ENCODE data around the gene NMS. TPM values are rescaled to one million over a fixed set of nuclear protein-coding genes. Genes with fewer than 3 reads are reported as not detected.

NMS gene
- total RNA-seq, 1 donor from 2014 or later, result not detected

DNA sequence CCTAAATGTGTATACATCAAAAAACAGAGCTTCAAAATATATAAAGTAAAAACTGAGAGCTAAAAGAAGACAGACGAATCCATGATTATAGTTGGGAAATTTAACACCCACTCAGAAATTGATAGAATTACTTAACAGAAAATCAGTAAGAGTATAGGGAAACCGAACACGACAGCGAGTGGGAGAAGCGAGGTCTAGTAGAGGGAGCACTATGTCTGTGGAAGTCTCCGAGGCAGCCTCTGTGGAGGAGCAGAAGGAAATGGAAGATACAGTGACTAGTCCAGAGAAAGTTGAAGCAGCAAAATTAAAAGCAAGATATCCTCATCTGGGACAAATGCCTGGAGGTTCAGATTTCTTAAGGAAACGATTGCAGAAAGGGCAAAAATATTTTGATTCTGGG, 38.8 kb downstream of the NMS start:
- TF ChIP-seq, protein P1, sequence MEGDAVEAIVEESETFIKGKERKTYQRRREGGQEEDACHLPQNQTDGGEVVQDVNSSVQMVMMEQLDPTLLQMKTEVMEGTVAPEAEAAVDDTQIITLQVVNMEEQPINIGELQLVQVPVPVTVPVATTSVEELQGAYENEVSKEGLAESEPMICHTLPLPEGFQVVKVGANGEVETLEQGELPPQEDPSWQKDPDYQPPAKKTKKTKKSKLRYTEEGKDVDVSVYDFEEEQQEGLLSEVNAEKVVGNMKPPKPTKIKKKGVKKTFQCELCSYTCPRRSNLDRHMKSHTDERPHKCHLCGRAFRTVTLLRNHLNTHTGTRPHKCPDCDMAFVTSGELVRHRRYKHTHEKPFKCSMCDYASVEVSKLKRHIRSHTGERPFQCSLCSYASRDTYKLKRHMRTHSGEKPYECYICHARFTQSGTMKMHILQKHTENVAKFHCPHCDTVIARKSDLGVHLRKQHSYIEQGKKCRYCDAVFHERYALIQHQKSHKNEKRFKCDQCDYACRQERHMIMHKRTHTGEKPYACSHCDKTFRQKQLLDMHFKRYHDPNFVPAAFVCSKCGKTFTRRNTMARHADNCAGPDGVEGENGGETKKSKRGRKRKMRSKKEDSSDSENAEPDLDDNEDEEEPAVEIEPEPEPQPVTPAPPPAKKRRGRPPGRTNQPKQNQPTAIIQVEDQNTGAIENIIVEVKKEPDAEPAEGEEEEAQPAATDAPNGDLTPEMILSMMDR (IDR thresholded peaks at IDR 0.05), result no peak
- no peak overlapping the region for H3K4me3 Mint-ChIP-seq
- ChIA-PET POLR2A (no interaction called here), CTCF (no interaction called here)
- peaks cover 18% of the 10 kb centered on the region for H3K9me3 Mint-ChIP-seq
- ATAC-seq (ENCODE audit: low read depth) (no peak), DNase-seq (no peak)
- H3K27me3 Mint-ChIP-seq, result peaks cover 1% of the 10 kb centered on the region
- intact Hi-C loops (cut with micrococcal nuclease), result no loop called here
- no peak overlapping the region for H3K27ac Mint-ChIP-seq
- H3K36me3 Mint-ChIP-seq (ENCODE audit: low read depth), result no peaks in the 10 kb centered on the region
- peaks cover 8% of the 10 kb centered on the region for H3K4me1 Mint-ChIP-seq

DNA sequence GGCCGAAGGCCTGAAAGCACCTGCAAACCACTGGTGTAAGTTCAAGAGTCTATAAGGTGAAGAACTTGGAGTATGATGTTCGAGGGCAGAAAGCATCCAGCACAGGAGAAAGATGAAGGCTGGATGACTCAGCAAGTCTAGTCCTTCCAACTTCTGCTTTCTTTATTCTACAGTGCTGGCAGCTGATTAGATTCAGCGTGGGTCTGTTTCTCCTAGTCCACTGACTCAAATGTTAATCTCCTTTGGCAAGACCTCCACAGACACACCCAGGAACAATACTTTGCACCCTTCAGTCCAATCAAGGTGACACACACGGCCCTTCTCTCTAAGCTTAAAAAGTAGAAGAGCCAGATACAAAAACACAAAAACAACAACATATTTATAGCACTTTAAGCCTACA, 43.4 kb downstream of the NMS start:
- TF ChIP-seq, protein P1 (IDR thresholded peaks at IDR 0.05), result no peak
- Mint-ChIP-seq H3K27ac (peak overlapping the region; percentile 19), H3K4me3 (no peak overlapping the region), H3K36me3 (ENCODE audit: low read depth) (no peaks in the 10 kb centered on the region), H3K9me3 (no peaks in the 10 kb centered on the region), H3K27me3 (peaks cover 8% of the 10 kb centered on the region), H3K4me1 (peaks cover 8% of the 10 kb centered on the region)
- intact Hi-C loops (cut with micrococcal nuclease), result no loop called here
- DNase-seq (no peak), ATAC-seq (ENCODE audit: low read depth) (peak; percentile 54)
- POLR2A ChIA-PET, result no interaction called here
- CTCF ChIA-PET, result interaction anchor here (0.6 kb wide), 1 partner anchor 1727 kb away, joined by 3 read pairs; no protein-coding TSS in a partner anchor

DNA sequence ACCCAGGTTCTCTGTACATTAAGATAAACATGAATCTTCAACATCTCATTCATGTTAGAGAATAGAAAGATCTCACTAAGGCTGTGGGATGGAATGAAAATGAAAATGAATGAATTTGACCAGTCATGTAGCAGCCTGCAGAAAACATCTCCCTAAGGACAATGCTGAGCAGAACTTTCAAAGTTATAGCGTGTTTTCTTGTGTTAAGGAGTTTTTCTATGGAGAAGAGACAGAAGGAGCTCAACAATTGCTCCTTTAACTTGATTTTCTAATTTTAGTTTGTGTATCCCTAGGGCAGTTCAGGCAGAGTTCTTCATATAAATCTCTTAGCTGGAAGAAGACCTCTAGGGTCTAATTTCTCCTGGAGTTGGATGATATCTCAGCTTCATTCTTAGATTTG, 47.3 kb downstream of the NMS start:
- no peak for DNase-seq
- ChIA-PET CTCF (no interaction called here), POLR2A (no interaction called here)
- Mint-ChIP-seq H3K4me1 (peaks cover 8% of the 10 kb centered on the region), H3K27ac (no peak overlapping the region), H3K36me3 (ENCODE audit: low read depth) (no peaks in the 10 kb centered on the region), H3K27me3 (peaks cover 13% of the 10 kb centered on the region), H3K9me3 (no peaks in the 10 kb centered on the region), H3K4me3 (no peak overlapping the region)
- TF ChIP-seq, protein P1 (IDR thresholded peaks at IDR 0.05), result no peak
- intact Hi-C loops (cut with micrococcal nuclease), result no loop called here
- no peak for ATAC-seq (ENCODE audit: low read depth)

DNA sequence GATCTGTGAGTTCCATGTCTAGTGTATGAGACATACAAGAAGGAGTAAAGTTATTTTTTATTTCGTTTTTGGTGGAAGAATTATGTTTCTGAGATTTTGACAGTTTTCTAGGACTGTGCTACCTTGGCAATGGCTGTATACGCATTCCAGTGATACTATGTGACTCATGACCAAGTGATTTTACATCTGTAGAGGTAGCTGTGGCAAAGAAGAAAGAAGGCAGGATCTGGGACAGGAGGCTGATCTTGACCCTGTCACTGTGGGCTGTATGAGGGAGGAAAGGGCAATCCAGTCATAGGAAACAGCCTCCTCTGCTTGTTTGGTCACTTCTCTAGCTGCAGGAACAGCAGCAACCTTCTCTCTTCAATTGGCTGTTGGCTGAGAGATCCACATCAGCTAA, 48.5 kb downstream of the NMS start:
- TF ChIP-seq, protein P1 (IDR thresholded peaks at IDR 0.05), result no peak
- POLR2A ChIA-PET, result no interaction called here
- no peak overlapping the region for H3K4me3 Mint-ChIP-seq
- H3K27me3 Mint-ChIP-seq, result peaks cover 14% of the 10 kb centered on the region
- ATAC-seq (ENCODE audit: low read depth) (no peak), DNase-seq (no peak)
- CTCF ChIA-PET, result no interaction called here
- no peaks in the 10 kb centered on the region for H3K36me3 Mint-ChIP-seq (ENCODE audit: low read depth)
- H3K9me3 Mint-ChIP-seq, result no peaks in the 10 kb centered on the region
- H3K27ac Mint-ChIP-seq, result no peak overlapping the region
- intact Hi-C loops (cut with micrococcal nuclease), result no loop called here
- peaks cover under 1% of the 10 kb centered on the region for H3K4me1 Mint-ChIP-seq

DNA sequence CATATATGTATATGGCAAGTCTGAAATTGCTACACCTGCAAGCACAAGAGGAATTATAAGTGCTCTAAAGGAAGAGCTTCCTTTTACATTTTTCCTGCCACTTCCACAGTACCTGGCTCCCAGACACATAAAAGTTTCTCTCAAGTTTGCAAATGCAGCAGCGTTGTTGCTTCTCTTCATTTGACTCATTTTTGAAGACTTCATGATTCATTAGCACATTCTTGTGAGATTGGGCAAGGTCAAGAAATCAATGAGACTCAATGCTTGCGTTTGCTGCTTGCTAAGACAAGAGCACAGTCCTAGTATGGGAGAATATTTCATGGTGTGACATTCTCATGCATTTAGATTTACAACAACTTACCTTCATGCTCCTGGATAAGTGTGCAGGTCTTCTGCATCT, 49.9 kb downstream of the NMS start:
- H3K4me3 Mint-ChIP-seq, result no peak overlapping the region
- CTCF ChIA-PET, result no interaction called here
- H3K36me3 Mint-ChIP-seq (ENCODE audit: low read depth), result no peaks in the 10 kb centered on the region
- TF ChIP-seq, protein P1 (IDR thresholded peaks at IDR 0.05), result no peak
- DNase-seq (no peak), ATAC-seq (ENCODE audit: low read depth) (no peak)
- intact Hi-C loops (cut with micrococcal nuclease), result no loop called here
- no peaks in the 10 kb centered on the region for H3K4me1 Mint-ChIP-seq
- H3K27ac Mint-ChIP-seq, result no peak overlapping the region
- H3K9me3 Mint-ChIP-seq, result no peaks in the 10 kb centered on the region
- peaks cover 15% of the 10 kb centered on the region for H3K27me3 Mint-ChIP-seq
- POLR2A ChIA-PET, result no interaction called here
